ENCODE results near the gene SERPINB7. TPM values are rescaled to one million over a fixed set of nuclear protein-coding genes. Genes with fewer than 3 reads are reported as not detected.

The SERPINB7 gene
- total and polyA plus RNA-seq, 2 of the 8 experiments (the other 6 are each of a cell fraction or from before 2014, with no cell fraction given), result not detected

DNA sequence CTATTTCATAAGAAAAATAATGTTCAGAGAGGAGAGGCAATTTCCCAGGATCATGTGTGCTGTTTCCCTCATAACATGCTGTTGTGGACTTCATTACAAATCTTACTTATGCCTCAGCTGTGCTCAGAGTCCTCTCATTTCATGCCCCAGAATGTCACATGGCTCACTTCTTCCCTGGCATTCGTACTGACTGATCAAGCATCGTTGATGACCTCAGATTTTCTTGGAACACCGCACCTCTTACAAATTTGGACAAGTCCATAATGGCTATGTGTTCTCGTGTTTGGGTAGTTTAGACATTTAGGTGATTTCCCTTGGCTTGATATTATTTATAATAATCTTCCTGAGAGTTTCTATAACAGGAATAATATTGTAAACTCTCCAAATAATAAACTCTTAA is 32.9 kb downstream of the SERPINB7 start:
- no peak overlapping the region for H3K14ac ChIP-seq (ENCODE audit: insufficient read length)
- H4K5ac ChIP-seq (ENCODE audit: insufficient read length, low read depth, low read length), result no peak overlapping the region
- no peak overlapping the region for H3K4ac ChIP-seq (replicated peaks; ENCODE audit: insufficient read length, low read depth, low read length)
- H3K18ac ChIP-seq (ENCODE audit: extremely low read depth, low read length), result no peak overlapping the region
- no peak overlapping the region for H3K4me2 ChIP-seq (ENCODE audit: insufficient read depth in 1 of 2, low read depth in 2 of 2, low read length in 2 of 2)
- H4K91ac ChIP-seq (replicated peaks; ENCODE audit: insufficient read length, low read length), result no peak overlapping the region
- CTCF ChIA-PET (ENCODE audit: partially characterized antibody), result no interaction called here
- H3K56ac ChIP-seq (replicated peaks; ENCODE audit: insufficient read length, low read depth, low read length), result no peak overlapping the region
- H3K27ac ChIP-seq (ENCODE audit: low read depth, low read length), result no peak overlapping the region
- WGBS, 2 experiments (ENCODE audit: extremely low coverage in 1 of 2, insufficient coverage in 1 of 2, insufficient read length in 1 of 2, insufficient replicate concordance in 2 of 2, low coverage in 1 of 2, low lambda C conversion rate in 2 of 2, missing lambda C conversion rate in 1 of 2), result 90% methylated on average over 4 of the region's 4 CpGs; no CpG with 5 or more reads in 1 of the 2 experiments
- no peaks in the 10 kb centered on the region for H3K79me2 ChIP-seq (ENCODE audit: control insufficient read depth in 1 of 2, insufficient read depth in 2 of 2, low read length in 2 of 2)
- no peaks in the 10 kb centered on the region for H3K9me3 ChIP-seq (ENCODE audit: insufficient read depth in 2 of 2, low read depth in 1 of 2, low read length in 1 of 2)
- DNase-seq (ENCODE audit: low read depth in 1 of 2, low spot score in 2 of 2) (no peak), FAIRE-seq (no peak)
- no peak overlapping the region for H2AFZ ChIP-seq (ENCODE audit: low read length)
- no peak overlapping the region for H2BK15ac ChIP-seq (ENCODE audit: low read length)
- H2BK120ac ChIP-seq (replicated peaks; ENCODE audit: low read depth, low read length), result no peak overlapping the region
- TF ChIP-seq, protein P1, sequence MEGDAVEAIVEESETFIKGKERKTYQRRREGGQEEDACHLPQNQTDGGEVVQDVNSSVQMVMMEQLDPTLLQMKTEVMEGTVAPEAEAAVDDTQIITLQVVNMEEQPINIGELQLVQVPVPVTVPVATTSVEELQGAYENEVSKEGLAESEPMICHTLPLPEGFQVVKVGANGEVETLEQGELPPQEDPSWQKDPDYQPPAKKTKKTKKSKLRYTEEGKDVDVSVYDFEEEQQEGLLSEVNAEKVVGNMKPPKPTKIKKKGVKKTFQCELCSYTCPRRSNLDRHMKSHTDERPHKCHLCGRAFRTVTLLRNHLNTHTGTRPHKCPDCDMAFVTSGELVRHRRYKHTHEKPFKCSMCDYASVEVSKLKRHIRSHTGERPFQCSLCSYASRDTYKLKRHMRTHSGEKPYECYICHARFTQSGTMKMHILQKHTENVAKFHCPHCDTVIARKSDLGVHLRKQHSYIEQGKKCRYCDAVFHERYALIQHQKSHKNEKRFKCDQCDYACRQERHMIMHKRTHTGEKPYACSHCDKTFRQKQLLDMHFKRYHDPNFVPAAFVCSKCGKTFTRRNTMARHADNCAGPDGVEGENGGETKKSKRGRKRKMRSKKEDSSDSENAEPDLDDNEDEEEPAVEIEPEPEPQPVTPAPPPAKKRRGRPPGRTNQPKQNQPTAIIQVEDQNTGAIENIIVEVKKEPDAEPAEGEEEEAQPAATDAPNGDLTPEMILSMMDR (IDR thresholded peaks at IDR 0.05; ENCODE audit: control extremely low read depth in 1 of 3, insufficient read depth in 1 of 3, low read depth in 1 of 3, low read length in 3 of 3), result no peak
- TF ChIP-seq TEAD4 (IDR thresholded peaks at IDR 0.05; ENCODE audit: low read depth, low read length), result no peak
- H4K8ac ChIP-seq (ENCODE audit: extremely low read depth, insufficient read depth, low read length), result no peak overlapping the region
- H3K79me1 ChIP-seq (ENCODE audit: low read depth, low read length), result no peaks in the 10 kb centered on the region
- H2BK5ac ChIP-seq (ENCODE audit: low read depth, low read length), result no peak overlapping the region
- H3K4me3 ChIP-seq (ENCODE audit: extremely low read depth in 1 of 4, insufficient read depth in 2 of 4, low read depth in 3 of 4, low read length in 4 of 4), result no peak overlapping the region
- no peaks in the 10 kb centered on the region for H3K23me2 ChIP-seq (ENCODE audit: low read depth, low read length)
- no peak overlapping the region for H2BK12ac ChIP-seq (ENCODE audit: low read depth, low read length)
- peaks cover 0 to 2% (median 0%) of the 10 kb centered on the region in 4 experiments; a peak in 1 of 7 replicates for H3K27me3 ChIP-seq (replicated peaks in 1 of 4; ENCODE audit: control insufficient read depth in 3 of 4, extremely low read depth in 1 of 4, insufficient read depth in 3 of 4, low read length in 3 of 4)
- H3K4me1 ChIP-seq (replicated peaks in 1 of 4; ENCODE audit: control insufficient read depth in 3 of 4, insufficient read depth in 4 of 4, low read length in 3 of 4), result no peaks in the 10 kb centered on the region
- no peak overlapping the region for H2BK20ac ChIP-seq (ENCODE audit: low read length)
- POLR2A ChIA-PET (ENCODE audit: partially characterized antibody), result no interaction called here
- no peak overlapping the region for H3K23ac ChIP-seq (ENCODE audit: insufficient read length)
- H2AK5ac ChIP-seq (ENCODE audit: low read depth, low read length), result no peak overlapping the region
- H3K36me3 ChIP-seq (ENCODE audit: control insufficient read depth in 2 of 4, insufficient read depth in 4 of 4, low read length in 3 of 4), result no peaks in the 10 kb centered on the region
- no peak overlapping the region for H3K9ac ChIP-seq (replicated peaks in 1 of 4; ENCODE audit: extremely low read depth in 1 of 4, low read depth in 3 of 4, low read length in 3 of 4)
- H4K20me1 ChIP-seq (replicated peaks in 1 of 2; ENCODE audit: control insufficient read depth in 1 of 2, insufficient read depth in 2 of 2, low read length in 2 of 2), result no peaks in the 10 kb centered on the region

Data from H1 (cell line).